ENCODE data around the gene CT83. TPM values are rescaled to one million over a fixed set of nuclear protein-coding genes. Genes with fewer than 3 reads are reported as not detected.

The CT83 gene
- total RNA-seq, 1 experiment from 2014 or later, result not detected

DNA sequence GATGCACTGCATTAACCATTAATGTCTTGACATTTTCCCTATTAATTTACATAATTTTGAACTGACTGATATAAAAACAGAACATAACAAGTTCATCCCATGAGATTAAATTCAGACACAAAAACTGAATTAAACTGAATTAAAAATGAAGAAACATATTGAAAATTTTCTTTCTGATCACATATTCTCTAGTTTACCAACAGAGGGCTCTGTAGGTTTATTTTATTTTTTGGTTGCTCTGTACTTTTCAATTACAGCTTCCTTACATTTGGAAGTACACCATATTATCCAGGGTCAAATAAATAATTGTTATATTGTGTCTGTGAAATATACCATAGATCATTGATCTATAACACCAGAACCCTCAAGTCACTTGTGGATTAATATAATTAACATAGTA, 27.3 kb upstream of the CT83 start:
- POLR2A ChIA-PET, result no interaction called here
- no peaks in the 10 kb centered on the region for H3K27me3 Mint-ChIP-seq (ENCODE audit: insufficient read depth, unreplicated experiment)
- no peak for DNase-seq
- intact Hi-C loops (cut with micrococcal nuclease; ENCODE audit: unreplicated experiment), result loop anchor here (5.0 kb wide), 2 partner anchors 283 to 472 kb away; no protein-coding TSS in a partner anchor
- H3K36me3 Mint-ChIP-seq (ENCODE audit: insufficient read depth, unreplicated experiment), result no peaks in the 10 kb centered on the region
- H3K4me1 Mint-ChIP-seq (ENCODE audit: low read depth, unreplicated experiment), result no peaks in the 10 kb centered on the region
- no peaks in the 10 kb centered on the region for H3K9me3 Mint-ChIP-seq (ENCODE audit: unreplicated experiment)
- CTCF ChIA-PET, result no interaction called here
- no peaks in the 10 kb centered on the region for H3K4me1 ChIP-seq
- H3K4me3 ChIP-seq (ENCODE audit: low read depth, low read length), result no peak overlapping the region
- H3K27me3 ChIP-seq (replicated peaks; ENCODE audit: control insufficient read depth, insufficient read depth, low read length), result no peaks in the 10 kb centered on the region
- H3K36me3 ChIP-seq (ENCODE audit: control insufficient read depth, insufficient read depth, low read length), result no peaks in the 10 kb centered on the region
- no peak overlapping the region for H3K27ac Mint-ChIP-seq (ENCODE audit: unreplicated experiment)
- no peak overlapping the region for H3K4me3 Mint-ChIP-seq (ENCODE audit: unreplicated experiment)
- BruUV-seq (replicated peaks), result no TSS peak
- no peaks in the 10 kb centered on the region for H3K9me3 ChIP-seq
- TF ChIP-seq, protein P1, sequence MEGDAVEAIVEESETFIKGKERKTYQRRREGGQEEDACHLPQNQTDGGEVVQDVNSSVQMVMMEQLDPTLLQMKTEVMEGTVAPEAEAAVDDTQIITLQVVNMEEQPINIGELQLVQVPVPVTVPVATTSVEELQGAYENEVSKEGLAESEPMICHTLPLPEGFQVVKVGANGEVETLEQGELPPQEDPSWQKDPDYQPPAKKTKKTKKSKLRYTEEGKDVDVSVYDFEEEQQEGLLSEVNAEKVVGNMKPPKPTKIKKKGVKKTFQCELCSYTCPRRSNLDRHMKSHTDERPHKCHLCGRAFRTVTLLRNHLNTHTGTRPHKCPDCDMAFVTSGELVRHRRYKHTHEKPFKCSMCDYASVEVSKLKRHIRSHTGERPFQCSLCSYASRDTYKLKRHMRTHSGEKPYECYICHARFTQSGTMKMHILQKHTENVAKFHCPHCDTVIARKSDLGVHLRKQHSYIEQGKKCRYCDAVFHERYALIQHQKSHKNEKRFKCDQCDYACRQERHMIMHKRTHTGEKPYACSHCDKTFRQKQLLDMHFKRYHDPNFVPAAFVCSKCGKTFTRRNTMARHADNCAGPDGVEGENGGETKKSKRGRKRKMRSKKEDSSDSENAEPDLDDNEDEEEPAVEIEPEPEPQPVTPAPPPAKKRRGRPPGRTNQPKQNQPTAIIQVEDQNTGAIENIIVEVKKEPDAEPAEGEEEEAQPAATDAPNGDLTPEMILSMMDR (IDR thresholded peaks at IDR 0.05; ENCODE audit: insufficient read depth in 1 of 2, low read depth in 1 of 2, low read length in 1 of 2, severe bottlenecking in 1 of 2, unreplicated experiment in 1 of 2), result peak in 1 of 2 experiments; percentile 2

DNA sequence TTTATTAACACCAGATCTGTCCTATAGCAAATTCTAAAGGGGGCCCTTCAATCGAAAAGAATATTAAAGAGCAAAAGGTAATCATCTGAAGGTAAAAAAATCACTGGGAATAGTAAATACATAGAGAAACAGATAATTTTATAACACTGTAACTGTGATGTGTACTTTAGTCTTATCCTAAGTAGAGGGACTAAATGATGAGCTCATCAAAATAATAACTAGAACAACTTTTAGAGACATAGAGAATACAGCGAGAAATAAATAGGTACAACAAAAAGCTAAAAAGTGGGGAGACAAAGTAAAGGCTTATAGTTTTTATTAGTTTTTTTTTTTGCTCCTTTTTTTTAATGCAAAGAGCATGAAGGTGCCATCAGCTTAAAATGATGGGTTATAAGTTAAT, 17.3 kb upstream of the CT83 start:
- no peaks in the 10 kb centered on the region for H3K9me3 Mint-ChIP-seq (ENCODE audit: unreplicated experiment)
- intact Hi-C loops (cut with micrococcal nuclease; ENCODE audit: unreplicated experiment), result no loop called here
- no peak overlapping the region for H3K4me3 Mint-ChIP-seq (ENCODE audit: unreplicated experiment)
- no peaks in the 10 kb centered on the region for H3K4me1 Mint-ChIP-seq (ENCODE audit: low read depth, unreplicated experiment)
- no peaks in the 10 kb centered on the region for H3K36me3 Mint-ChIP-seq (ENCODE audit: insufficient read depth, unreplicated experiment)
- ChIA-PET CTCF (no interaction called here), POLR2A (no interaction called here)
- no peaks in the 10 kb centered on the region for H3K4me1 ChIP-seq
- no peaks in the 10 kb centered on the region for H3K27me3 Mint-ChIP-seq (ENCODE audit: insufficient read depth, unreplicated experiment)
- no peaks in the 10 kb centered on the region for H3K36me3 ChIP-seq (ENCODE audit: control insufficient read depth, insufficient read depth, low read length)
- H3K27me3 ChIP-seq (replicated peaks; ENCODE audit: control insufficient read depth, insufficient read depth, low read length), result no peaks in the 10 kb centered on the region
- BruUV-seq (replicated peaks), result no TSS peak
- no peak for DNase-seq
- H3K4me3 ChIP-seq (ENCODE audit: low read depth, low read length), result no peak overlapping the region
- no peaks in the 10 kb centered on the region for H3K9me3 ChIP-seq
- H3K27ac Mint-ChIP-seq (ENCODE audit: unreplicated experiment), result no peak overlapping the region
- TF ChIP-seq, protein P1 (IDR thresholded peaks at IDR 0.05; ENCODE audit: insufficient read depth in 1 of 2, low read depth in 1 of 2, low read length in 1 of 2, severe bottlenecking in 1 of 2, unreplicated experiment in 1 of 2), result no peak

DNA sequence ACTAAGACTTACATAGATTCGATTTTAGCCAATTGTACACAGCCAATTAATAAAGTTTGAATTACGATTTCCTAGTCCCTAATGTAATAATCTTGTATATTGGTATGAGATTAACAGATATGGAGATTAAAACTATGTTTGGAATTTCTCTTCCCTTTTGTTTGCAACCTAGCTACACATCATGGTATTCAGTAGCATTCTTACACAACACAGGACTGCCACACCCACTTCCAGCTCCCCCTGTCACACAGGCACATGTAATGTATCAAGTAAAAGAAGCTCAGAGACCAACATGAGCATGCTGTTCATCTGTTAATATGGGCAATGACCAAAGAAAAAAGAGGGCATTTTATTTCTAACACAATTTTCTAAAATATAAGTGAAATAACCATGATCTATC, 13.6 kb downstream of the CT83 start:
- H3K27ac Mint-ChIP-seq (ENCODE audit: unreplicated experiment), result no peak overlapping the region
- ChIA-PET POLR2A (no interaction called here), CTCF (no interaction called here)
- Histone ChIP-seq H3K36me3 (ENCODE audit: control insufficient read depth, insufficient read depth, low read length) (no peaks in the 10 kb centered on the region), H3K27me3 (replicated peaks; ENCODE audit: control insufficient read depth, insufficient read depth, low read length) (no peaks in the 10 kb centered on the region), H3K4me3 (ENCODE audit: low read depth, low read length) (no peak overlapping the region), H3K9me3 (no peaks in the 10 kb centered on the region), H3K4me1 (no peaks in the 10 kb centered on the region)
- no peak overlapping the region for H3K4me3 Mint-ChIP-seq (ENCODE audit: unreplicated experiment)
- TF ChIP-seq, protein P1 (IDR thresholded peaks at IDR 0.05; ENCODE audit: insufficient read depth in 1 of 2, low read depth in 1 of 2, low read length in 1 of 2, severe bottlenecking in 1 of 2, unreplicated experiment in 1 of 2), result no peak
- intact Hi-C loops (cut with micrococcal nuclease; ENCODE audit: unreplicated experiment), result no loop called here
- BruUV-seq (replicated peaks), result no TSS peak
- H3K27me3 Mint-ChIP-seq (ENCODE audit: insufficient read depth, unreplicated experiment), result no peaks in the 10 kb centered on the region
- H3K36me3 Mint-ChIP-seq (ENCODE audit: insufficient read depth, unreplicated experiment), result no peaks in the 10 kb centered on the region
- no peak for DNase-seq
- H3K9me3 Mint-ChIP-seq (ENCODE audit: unreplicated experiment), result no peaks in the 10 kb centered on the region
- no peaks in the 10 kb centered on the region for H3K4me1 Mint-ChIP-seq (ENCODE audit: low read depth, unreplicated experiment)

All from Caco-2 (cell line).